Measurements from ENCODE around the gene NCAM2. TPM values are rescaled to one million over a fixed set of nuclear protein-coding genes. Genes with fewer than 3 reads are reported as not detected.

The NCAM2 gene
- total and polyA plus RNA-seq, 2 donors (not counting 3 experiments of a cell fraction or from before 2014, with no cell fraction given): 0.11 to 0.27 TPM

- no peaks in the 10 kb centered on the region for H3K79me2 ChIP-seq (ENCODE audit: control insufficient read depth, insufficient read depth, low read length)
- no peak overlapping the region for H3K27ac ChIP-seq (ENCODE audit: insufficient read depth, low read depth, low read length)
- no peak overlapping the region for H2AFZ ChIP-seq (ENCODE audit: low read depth, low read length)
- H3K27me3 ChIP-seq (ENCODE audit: control insufficient read depth in 2 of 2, insufficient read depth in 2 of 2, low read length in 2 of 2): no peaks in the 10 kb centered on the region
- H3K9ac ChIP-seq (replicated peaks; ENCODE audit: extremely low read depth, insufficient read depth, low read length): no peak overlapping the region
- H4K20me1 ChIP-seq (replicated peaks; ENCODE audit: control insufficient read depth, extremely low read depth, insufficient read depth, low read length): no peaks in the 10 kb centered on the region
- TF ChIP-seq MAX (IDR thresholded peaks at IDR 0.05; ENCODE audit: insufficient read depth, insufficient read length): no peak
- no peak for TF ChIP-seq POLR2AphosphoS5 (IDR thresholded peaks at IDR 0.05; ENCODE audit: insufficient read depth, low read depth, low read length)
- no peak for TF ChIP-seq MYC (IDR thresholded peaks at IDR 0.05; ENCODE audit: low read depth, low read length)
- no peak for TF ChIP-seq JUN (IDR thresholded peaks at IDR 0.05; ENCODE audit: borderline replicate concordance, insufficient read depth, insufficient read length, low read depth)
- no peak for TF ChIP-seq POLR2A (IDR thresholded peaks at IDR 0.05; ENCODE audit: low read depth, low read length)
- no peak for TF ChIP-seq CTCF (IDR thresholded peaks at IDR 0.05; ENCODE audit: extremely low read depth in 1 of 2, insufficient read depth in 1 of 2, low read depth in 1 of 2, low read length in 2 of 2)
- TF ChIP-seq GATA2 (IDR thresholded peaks at IDR 0.05; ENCODE audit: insufficient read depth, insufficient read length, low read depth, low read length): no peak
- no peak for TF ChIP-seq FOS (IDR thresholded peaks at IDR 0.05; ENCODE audit: borderline replicate concordance, insufficient read depth, low read length)
- no peak for TF ChIP-seq EZH2 (IDR thresholded peaks at IDR 0.05; ENCODE audit: borderline replicate concordance, low read depth, low read length, severe bottlenecking)
- H3K36me3 ChIP-seq (ENCODE audit: control insufficient read depth in 2 of 2, extremely low read depth in 1 of 2, insufficient read depth in 2 of 2, low read length in 2 of 2): no peaks in the 10 kb centered on the region
- CTCF ChIA-PET: no interaction called here
- no peaks in the 10 kb centered on the region for H3K9me1 ChIP-seq (replicated peaks; ENCODE audit: control insufficient read depth, extremely low read depth, insufficient read depth, low read length)
- no peaks in the 10 kb centered on the region for H3K4me1 ChIP-seq (ENCODE audit: control insufficient read depth, extremely low read depth, insufficient read depth, low read length)
- intact Hi-C loops (cut with micrococcal nuclease) (no loop called here), dilution Hi-C loops (cut with MboI; ENCODE audit: extremely low pct_ligation_motif_present, low sequenced_read_pairs) (no loop called here)
- POLR2A ChIA-PET: no interaction called here
- no peaks in the 10 kb centered on the region for H3K9me3 ChIP-seq (replicated peaks; ENCODE audit: control insufficient read depth, insufficient read depth, low read length)
- DNase-seq (ENCODE audit: low read depth, low spot score): no peak
- no TSS peak for BruUV-seq (replicated peaks)
- H3K4me2 ChIP-seq (ENCODE audit: insufficient read depth, low read length): no peak overlapping the region
- no peak for FAIRE-seq
- no peak overlapping the region for H3K4me3 ChIP-seq (replicated peaks in 1 of 3; ENCODE audit: insufficient read depth in 1 of 3, low read depth in 1 of 3, low read length in 3 of 3)
These were observed 179.3 kb downstream of the NCAM2 start for GRCh38 chr21:21177353-21177986.
